NCI-H2029 (cell line): ENCODE results near the gene IZUMO1.
"Not testable (repeated sequence)": the region's sequence is repeated elsewhere in the genome, so short reads cannot be mapped to it uniquely, and the experiment has no call there.

ENCODE experiments used
- DNase-seq: peaks from one replicate; lab custom pipeline; 2025; lab: John Stamatoyannopoulos, UW

The IZUMO1 gene

DNA sequence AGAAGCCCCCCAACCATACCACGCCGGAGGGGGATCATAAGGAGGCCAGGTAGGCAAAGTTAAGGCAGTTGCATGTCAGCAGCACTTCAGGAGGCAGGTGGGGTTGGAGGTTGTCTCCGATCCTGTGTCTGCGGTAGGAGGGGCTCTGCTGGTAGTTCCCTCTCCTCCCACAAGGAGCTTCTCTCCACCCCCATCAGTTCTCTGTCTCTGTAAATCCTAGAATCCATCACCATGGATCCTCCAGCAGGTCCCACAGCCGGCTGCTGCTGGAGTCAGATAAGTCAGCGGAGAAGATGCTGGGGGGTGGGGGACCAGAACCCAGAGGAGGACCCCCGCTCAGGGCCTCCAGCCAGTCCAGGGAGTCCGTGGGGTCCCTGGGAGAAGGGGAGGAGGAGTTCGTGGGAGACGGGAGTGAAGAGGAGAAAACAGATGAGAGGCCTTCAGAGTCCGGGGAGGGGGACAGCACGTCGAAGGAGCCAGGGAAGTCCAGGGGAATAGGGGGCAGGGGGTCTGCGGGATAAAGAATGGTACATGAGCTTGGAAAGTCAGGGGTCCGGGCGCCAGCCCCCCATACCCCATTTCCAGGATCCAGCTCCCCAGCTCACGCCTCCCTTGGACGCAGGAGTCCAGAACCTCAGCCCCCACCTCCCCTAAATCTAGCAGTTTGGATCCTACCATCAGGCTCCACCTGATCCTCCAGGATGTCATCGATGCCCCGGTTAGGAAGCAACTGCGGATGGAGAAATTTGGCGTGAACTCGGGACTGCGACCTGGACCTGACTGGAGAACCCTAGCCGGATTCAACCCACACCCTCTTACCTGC, 33.5 kb downstream of the IZUMO1 start:
- no peak for DNase-seq

DNA sequence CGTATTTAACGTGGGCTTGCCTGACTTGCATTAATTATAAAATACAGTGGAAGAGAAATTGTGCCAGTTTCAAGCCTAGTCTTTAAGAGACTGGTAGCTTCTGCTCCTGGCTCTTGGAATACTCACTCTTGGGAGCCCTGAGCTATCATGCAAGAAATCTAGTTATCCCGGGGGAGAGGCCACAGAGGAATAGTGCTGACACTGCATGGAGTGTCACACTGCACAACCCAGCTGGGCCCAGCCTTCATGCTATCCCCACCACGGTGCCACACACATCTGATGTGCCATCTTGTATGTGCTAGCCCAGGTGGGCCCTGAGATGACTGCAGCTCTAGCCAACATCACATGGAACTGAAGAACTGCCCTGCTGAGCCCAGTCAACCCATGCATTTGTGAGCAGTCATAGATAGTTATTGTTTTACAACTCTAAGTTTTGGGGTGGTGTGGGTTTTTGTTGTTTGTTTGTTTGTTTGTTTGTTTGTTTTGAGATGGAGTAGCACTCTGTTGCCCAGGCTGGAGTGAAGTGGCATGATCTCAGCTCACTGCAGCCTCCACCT, 35.5 kb downstream of the IZUMO1 start:
- no peak for DNase-seq

DNA sequence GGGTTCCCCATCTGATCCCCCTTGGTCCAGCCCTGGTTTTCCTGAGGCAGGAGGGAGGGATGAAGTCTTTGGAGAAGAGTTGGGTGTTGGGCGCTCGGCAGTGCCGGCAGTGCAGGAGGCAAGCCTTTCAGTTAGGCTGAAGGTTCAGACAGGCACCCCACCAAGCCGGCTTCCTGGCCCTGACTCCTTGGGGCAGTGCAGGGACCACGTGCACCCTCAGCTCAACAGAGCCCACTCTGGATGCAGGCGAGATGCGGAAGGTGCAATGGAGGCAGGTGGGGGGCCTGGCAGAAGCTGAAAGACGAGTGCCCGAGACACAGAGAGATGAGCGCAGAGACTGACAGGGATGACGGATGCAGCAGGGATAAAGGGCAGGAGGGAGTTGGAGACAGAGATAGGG, 38.2 kb downstream of the IZUMO1 start:
- DNase-seq, result no peak

DNA sequence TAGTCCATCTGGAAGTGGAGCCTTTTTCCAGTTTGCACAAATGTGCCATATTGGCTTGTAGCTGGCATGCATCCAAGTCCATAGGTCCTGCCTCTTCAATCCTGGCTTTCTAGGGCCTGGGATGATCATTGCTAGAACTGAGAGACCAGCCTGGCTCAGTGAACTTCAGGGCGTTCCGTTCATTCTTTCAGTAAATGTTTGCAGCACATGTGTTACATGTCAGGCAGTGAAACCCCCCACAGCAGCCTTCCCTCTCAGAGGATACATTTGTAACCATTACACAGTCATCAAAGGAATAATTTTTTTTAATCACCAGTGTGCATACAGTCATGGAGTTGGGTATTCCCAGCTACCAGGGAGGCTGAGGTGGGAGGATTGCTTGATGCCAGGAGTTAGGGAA, 41.3 kb downstream of the IZUMO1 start:
- DNase-seq, result no peak

DNA sequence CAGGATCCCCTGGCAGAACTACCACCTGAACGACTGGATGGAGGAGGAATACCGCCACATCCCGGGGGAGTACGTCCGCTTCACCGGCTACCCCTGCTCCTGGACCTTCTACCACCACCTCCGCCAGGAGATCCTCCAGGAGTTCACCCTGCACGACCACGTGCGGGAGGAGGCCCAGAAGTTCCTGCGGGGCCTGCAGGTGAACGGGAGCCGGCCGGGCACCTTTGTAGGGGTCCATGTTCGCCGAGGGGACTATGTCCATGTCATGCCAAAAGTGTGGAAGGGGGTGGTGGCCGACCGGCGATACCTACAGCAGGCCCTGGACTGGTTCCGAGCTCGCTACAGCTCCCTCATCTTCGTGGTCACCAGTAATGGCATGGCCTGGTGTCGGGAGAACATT, 43.4 kb downstream of the IZUMO1 start:
- no peak for DNase-seq

DNA sequence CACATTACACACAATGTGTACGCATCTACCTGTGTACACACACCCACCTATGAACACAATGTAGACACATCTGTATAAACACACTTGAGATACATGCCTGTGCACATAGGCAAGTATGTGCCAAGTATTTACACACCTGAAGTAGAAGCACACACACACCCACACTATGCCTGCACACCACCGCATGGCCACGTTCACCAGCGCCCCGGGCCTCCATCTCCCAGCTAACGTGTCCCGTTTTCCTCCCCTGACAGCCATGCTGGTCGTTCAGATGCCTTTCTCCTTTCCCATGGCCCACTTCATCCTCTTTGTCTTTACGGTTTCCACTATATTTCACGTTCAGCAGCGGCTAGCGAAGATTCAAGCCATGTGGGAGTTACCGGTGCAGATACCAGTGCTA, 44.0 kb downstream of the IZUMO1 start:
- DNase-seq, result no peak

DNA sequence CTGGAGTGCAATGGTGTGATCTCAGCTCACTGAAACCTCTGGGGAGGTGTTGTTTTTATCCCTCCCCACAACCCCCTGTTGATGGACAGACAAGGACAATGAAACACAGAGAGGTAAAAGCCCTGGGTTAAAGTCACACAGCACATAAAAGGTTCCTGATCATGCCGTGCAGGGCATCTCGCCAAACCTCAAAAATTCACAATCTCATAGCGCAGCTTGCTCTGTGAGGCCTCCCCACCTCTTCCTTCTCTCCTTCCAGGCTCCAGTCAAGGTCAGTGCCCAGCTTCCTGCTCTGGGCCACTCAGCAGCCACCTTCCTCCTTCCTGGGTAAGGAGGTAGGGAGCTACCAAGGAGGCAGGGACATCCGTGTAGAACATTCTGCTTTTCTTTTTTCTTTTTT, 48.7 kb downstream of the IZUMO1 start:
- DNase-seq, result peak; percentile 24

DNA sequence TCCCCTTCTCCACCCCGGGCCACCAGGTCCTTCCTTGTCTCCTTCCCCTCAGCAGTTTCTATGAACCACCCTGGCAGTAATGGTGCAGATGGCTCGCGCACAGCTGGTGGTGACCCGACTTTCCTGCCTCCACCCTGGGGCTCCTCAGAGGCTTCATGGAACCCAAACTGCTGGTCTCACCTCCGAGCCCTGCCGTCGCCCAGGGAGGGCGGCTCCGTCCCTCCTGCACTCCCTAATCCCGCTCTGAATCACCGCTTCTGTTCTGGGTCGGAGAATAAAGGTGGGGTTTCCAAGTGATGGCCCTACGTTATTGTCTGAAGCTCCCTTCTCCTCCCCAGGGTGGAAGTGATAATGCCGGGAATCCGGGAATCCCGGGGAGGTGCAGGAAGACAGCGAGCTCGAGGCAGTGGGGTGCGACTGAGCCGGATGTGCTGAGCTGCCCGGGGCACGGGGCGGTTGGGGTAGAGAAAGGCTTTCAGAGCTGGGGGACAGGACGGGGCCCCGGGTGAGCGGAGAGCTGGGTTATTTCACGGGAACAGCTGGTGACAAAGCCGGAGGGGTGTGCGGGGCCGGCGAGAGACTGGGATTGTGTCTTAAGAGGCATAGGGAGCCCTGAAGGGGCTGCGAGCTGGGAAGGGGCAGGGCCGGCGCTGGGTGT, 50.2 kb downstream of the IZUMO1 start:
- no peak for DNase-seq

DNA sequence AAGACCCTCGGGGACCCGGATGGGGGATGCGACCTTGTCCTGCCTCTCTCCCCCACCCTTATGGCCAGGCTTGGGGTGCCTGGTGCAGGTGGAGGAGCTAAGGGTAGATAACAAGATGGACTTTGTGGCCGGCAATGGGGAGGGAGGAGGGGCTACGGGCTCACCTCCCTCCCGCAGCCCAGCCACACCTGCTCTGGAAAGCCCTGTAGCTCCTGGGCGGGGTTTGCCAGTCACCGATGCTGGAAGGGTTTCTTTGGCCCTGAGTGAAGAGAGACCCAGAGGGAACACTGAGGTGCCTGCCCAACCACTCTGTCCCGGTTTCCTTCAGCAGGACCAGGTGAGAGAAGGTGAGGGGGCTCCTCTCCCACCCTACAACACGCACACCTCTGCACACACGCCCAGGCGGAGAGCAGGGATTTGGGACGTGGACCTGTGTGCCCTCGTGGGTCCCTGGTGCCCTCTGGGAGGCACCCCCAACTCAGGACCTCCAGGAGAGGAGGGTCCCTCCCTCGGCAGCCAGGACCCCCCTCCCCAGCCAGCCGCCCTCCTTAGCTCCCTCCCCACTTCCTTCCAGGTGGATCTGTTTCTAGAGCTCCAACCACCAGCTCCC, 50.9 kb downstream of the IZUMO1 start, which contains the start of gene FUT2:
Gene FUT2 (plus strand): TSS at position 229 of the 610 bp plus-strand sequence. CDS start 6,986 bp downstream, outside the sequence.
- DNase-seq, result peak; percentile 44

DNA sequence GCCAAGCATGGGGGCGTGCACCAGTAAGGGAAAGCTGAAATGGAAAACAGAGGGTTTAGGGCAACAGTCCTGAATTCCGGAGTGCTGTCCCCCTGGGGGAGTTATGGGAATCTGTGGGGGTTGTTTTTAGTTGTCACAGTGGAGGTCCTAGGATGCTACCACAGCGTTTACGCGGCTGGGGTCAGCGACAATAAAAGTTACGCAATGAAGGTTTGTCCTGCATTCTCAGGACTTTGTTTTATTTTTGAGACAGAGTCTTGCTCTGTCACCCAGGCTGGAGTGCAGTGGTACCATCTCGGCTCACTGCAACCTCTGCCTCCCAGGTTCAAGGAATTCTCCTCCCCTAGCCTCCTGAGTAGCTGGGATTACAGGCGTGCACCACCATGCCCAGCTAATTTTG, 53.1 kb downstream of the IZUMO1 start:
- DNase-seq, result not testable (repeated sequence)
